GM03348 (cell line): ENCODE results near the gene SYNM.
A peak's percentile ranks its signal among the peaks of the same experiment; 100 is the strongest.
"Not testable (repeated sequence)": the region's sequence is repeated elsewhere in the genome, so short reads cannot be mapped to it uniquely, and the experiment has no call there.

Source experiments
- DNase-seq: peaks from one replicate; pipeline ENCODE4 v3.0.0; 2012; ENCODE audit warnings: low spot score

SYNM gene

DNA sequence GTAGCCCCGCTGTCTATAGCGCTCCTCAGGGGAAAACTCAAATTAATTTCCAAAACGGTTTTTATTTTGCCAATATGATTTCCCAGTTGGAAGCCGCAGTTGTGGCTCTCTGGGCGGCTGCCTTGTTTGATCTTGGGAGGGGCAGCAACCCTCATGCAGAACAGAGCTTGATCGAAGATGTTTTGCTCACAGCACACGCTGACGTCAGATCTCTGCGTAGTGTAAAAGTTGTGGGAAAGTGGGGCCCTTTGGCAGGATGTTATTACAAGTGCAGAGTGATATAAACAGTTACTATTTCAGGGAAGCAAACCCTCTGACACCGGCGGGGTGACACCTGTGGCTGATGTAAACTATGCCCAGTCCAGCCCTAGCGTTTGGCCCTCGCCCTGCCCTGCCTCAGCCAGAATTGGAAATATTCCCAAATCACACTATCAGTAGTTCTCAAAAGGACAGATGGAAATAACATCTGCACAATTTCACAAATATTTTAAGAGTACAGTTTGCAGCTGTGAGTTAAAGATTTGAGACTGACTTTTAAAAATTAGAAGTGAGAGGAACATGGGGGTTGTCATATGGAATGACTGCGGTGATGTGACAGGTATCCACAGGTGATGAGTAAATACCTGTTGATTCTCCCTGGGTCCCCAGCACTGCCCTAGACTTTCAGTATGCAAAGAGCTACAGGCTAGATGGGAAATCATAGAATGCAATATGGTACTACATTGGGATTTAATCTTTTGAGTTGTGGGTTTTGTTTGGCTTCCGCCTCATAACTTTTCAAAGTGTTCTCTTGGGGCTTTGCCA, 1.7 kb downstream of the SYNM start:
- DNase-seq = no peak

DNA sequence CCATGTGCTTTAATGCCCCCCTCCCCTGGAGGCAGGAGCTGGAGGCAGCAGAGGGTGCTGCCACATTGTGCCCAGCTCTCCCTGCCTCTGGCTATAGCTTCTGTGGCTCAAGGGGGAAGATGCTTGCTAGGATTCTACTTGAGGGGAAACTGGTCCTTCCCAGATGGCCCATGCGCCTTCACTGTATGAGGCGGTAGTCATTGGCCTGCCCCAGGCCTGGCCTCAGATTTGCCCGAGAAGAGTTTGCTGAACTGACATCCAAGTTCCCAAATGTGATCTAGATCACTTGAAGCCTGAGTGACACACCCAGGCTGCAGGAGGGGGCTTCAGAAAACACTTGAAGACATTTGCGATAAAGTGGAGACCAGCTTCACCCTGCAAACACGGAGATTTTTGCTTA, 4.1 kb downstream of the SYNM start:
- no peak for DNase-seq

DNA sequence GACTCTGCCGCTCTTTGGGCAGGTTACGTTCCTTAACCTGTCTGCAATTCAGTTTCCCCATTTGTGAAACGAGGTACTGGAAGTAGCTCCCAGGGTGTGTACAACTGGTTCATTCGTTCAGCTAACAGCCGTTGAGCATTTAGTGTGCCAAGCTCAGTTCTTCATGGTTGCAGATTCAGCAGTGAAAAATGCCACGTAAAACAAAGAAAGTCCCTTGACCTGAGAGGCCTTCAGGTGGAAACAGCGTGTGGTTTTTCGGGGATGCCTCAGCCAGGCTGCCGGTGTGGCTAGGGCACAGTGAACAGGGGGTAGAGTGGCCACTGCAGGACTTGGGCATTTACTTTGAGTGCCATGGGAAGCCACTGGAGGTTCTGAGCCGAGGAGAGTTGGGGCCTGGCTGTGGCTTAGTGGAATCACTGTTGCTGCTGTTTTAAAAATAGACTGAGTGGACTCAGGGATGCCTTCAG, 4.7 kb downstream of the SYNM start:
- no peak for DNase-seq

DNA sequence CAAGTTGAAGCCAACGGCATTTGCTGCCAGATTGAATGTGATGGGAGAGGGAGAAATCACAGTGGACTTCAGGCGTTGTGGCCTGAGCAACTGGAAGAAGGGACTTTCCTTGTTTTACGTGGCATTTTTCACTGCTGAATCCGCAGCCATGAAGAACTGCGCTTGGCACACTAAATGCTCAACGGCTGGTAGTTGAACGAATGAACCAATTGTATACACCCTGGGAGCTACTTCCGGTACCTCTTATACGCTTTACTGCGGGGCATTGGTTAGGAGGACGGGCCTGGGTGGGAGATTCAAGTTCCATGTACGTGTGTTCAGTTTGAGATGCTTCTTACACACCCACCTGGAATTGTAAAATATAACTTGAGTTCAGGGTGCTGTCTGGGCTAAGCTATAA, 5.2 kb downstream of the SYNM start:
- no peak for DNase-seq

DNA sequence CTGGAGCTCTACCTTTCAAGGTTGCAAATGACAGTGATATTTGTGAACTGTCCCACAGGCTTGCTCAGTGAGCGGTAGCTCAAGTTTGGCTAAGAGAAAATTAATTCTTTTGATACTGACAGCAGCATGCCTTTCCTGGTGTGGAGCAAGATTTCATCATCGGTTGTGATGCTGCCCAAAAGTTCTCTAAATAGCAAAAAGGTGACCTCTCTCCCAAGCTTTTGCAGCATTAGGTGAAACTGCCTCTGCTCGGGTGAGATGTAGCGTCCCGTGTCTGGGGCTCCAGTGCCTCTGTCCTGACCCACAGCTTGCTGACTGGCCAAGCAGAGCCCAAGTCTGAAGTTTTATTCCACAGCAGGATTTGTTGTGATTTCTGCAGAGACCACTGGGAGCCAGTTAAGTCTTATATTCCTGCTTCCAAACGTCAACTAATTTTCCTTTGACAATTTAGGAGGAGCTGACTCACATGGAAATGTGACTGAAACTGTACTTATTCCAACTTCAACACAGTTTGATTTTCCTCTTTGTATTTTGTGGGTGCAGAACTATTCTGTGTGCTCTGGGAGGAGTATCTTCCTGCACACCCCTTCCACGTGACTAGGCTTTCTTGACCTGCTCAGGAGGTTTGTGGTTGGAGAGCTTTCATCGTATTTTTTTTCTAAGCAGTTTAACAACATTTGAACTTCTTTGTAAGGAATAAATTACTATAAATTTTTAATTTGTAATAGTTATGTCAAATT, 5.9 kb downstream of the SYNM start:
- DNase-seq = peak; percentile 52

DNA sequence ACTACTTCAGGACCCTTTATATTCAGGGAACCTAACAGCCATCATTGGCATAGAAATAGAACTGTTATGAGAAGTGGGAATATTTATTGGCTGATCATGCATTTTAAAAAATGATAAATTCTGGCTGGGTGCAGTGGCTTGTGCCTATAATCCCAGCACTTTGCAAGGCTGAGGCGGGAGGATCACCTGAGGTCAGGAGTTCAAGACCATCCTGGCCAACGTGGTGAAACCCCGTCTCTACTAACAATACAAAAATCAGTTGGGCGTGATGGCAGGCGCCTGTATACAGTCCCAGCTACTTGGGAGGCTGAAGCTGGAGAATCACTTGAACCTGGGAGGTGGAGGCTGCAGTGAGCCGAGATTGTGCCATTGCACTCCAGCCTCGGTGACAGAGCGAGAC, 6.8 kb downstream of the SYNM start:
- DNase-seq = not testable (repeated sequence)

DNA sequence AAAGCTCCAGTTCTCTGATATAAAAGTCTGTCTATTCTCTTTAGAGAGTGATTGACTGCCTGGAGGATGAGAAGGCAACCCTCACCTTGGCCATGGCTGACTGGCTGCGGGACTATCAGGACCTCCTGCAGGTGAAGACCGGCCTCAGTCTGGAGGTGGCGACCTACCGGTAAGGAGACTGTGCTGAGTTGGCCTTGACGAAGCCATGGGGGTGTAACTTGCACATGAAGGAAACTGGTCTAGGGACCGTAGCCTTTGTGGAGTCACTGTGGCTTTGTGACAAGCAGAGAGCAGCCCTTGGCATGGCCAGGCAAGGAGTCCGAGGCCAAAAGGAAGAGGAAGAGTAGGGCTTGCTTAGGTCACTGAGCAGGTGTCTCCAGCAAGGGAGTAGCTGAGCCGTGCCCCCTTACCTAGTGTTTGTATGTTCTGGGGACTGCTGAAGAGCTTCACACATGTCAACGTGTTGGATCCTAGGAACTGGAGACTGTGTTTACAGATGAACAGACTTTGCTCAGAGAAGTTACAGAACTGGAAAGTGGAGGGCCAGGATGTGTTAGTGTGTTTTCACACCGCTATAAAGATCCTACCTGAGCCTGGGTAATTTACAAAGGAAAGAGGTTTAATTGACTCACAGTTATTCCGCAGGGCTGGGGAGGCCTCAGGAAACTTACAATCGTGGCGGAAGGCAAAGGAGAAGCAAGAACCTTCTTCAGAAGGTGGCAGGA, 8.8 kb downstream of the SYNM start:
- no peak for DNase-seq

DNA sequence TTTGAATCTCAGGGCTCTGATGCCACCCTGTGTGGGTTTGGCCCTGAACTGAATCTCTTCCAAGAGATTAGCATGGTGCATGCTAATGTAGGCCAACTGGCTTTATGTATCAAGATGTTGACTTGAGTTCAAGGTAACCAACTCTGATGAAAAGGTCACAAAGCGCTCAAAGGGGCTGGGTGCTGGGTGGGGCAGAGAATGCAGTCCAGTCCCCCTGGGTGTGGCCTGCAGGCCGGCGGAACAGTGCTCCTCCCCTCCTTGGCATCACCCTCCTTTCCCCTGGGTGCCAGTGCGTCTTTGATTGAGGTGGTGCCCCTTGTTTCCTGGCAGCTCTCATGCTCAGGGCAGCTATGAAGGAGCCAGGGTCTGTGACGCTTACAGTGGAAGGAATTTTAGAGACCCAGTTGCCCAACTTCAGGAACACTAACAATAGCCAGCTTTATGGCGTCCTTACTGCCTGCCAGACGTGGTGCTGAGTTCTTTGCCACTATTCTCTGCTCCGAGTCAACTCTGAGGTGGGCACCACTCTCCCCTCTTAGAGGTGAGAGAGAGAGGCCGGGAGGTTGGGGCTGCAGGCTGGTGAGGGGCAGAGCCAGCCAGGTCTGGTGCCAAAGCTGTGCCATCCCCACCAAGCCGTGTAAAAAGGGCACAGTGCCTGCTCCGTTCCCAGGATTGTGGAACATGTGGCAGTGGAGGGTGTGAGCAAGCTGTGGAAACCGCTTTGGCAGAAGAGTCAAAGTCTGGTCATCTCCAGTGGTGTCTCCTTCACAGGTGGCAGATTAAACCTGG, 9.8 kb downstream of the SYNM start:
- DNase-seq = no peak

DNA sequence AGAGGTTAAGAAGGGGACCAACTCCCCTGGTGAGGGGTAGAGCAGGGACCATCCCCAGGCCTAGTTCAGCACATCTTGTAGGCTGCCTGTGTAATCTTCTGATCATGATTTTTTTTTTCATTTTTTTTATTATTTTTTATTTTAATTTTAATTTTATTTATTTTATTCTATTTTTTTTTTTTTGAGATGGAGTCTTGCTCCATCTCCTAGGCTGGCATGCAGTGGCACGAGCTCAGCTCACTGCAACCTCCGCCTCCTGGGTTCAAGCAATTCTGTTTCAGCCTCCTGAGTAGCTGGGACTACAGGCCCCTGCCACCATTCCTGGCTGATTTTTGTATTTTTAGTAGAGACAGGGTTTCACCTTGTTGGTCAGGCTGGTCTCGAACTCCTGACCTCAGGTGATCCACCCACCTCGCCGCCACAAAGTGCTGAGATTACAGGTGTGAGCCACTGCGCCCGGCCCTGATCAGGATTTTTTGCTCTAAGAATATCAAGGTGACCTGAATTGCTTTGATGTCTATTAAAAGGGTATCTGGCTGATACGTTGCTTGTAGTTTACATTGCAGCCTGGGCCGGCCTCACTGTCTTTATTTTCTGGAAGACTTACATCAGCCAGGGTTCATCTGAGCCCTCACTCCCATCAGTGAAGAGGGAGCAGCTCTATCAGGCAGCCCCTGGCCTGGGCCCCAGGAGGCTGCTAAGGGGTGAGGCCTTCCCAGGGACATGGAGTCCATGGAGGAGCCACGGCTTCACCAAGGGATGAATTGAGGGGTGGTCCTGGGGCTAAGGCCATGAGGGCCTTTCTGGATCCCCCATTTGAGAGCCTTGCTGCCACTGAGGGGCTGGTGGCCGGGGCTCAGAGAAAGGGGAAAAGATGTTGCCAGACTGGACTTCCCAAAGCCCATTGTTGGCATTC, 10.7 kb downstream of the SYNM start:
- no peak for DNase-seq

DNA sequence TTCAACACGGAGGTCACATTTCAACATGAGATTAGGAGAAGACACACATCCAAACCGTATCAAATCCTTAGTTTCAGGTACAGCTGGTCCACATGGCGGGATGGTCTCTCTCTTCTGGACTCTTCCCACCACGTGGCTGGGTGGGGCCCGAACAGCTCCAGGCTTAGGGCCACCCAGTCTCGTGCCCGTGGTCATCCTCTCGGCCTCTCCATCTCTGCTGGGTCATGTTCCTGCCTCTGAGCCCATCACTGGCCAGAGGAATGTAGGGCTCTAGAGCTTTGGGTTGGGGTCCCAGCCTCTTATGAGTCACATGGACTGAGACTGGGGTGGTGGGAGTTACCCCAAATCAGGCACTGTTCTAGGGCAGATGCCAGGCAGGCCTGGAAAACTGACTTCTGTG, 12.2 kb downstream of the SYNM start:
- no peak for DNase-seq

DNA sequence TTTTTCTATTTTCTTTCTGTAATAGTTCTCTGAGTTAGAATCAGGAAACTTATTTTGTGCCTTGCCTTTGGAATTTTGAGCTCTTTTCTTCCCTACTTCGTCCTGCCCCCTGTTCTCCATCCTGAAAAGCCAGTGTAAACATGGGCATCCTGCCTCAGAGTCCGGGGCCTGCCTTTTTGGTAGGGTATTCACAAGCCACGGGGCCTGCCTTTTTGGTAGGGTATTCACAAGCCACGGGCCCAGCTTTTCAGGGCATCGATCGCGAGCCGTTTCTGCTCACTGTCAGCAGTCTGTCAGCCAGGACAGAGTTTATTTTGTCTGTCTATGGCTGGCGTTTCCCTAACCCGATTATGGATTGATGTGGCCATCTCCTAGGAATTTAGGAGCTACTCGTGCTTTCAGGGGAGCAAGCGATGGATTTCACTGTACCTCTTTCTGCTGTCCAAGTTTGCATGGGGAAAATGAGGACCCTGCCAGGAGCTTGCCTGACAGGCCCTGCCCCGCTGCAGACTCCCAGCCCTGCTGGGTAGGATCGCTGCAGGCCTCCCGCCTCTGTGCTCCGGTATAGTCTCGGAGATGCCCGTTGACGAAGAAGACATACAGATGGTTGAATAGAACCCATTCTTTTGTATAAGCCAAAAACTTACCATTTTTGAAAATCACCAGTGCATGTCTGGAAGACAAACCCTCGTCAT, 12.8 kb downstream of the SYNM start:
- DNase-seq = no peak

DNA sequence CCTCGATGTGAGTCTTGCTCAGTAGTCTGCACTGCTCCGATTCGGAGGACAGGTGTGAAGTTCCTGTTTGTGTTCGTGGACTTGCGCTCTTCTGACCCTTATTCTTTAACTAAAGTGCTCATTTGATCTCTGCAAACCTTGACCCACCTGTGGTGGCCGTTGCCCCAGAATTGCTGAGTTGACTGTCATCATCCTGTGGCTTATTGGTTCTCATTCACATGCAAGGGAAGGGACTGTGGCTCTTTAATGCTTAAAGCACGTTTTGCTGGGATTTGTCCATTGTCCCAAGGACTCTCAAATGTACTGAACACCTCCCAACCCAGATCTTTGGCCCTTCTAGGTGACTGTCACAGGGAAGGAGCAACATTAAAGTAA, 13.4 kb downstream of the SYNM start:
- no peak for DNase-seq

DNA sequence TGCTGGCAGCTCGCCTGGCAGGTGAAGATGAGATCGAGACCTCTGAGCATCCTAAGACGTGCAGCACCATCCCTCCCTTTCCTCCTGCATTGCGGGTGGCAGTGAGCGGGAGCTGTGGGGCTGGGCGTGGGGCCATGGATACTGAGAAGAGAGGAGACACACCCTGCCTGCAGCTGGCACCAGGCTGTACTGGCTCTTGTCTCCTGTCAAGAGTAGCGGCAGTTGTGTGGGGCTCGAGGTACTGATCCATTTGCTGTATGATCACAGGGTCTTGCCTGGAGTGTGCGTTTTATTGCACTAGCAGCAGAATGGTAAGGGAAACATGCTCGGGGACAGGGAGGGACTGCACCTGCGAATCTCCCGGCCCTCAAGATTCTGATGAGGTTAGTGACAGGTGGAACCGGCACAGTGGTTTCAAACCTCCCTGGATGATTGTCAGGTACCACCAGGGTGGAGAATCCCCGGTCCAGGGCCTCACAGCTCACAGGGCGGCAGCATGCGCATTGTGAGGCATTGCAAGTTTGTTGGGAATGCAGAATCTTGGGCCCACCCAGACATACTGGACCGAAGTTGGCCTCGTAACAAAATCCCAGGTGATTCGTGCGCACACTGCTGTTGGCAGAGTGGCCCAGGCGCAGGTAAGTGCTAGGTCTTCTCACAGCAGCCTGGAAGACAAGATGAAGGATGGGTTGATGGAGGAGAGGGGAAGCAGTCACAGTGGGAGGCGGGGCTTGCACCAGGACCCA, 14.1 kb downstream of the SYNM start:
- DNase-seq = no peak

DNA sequence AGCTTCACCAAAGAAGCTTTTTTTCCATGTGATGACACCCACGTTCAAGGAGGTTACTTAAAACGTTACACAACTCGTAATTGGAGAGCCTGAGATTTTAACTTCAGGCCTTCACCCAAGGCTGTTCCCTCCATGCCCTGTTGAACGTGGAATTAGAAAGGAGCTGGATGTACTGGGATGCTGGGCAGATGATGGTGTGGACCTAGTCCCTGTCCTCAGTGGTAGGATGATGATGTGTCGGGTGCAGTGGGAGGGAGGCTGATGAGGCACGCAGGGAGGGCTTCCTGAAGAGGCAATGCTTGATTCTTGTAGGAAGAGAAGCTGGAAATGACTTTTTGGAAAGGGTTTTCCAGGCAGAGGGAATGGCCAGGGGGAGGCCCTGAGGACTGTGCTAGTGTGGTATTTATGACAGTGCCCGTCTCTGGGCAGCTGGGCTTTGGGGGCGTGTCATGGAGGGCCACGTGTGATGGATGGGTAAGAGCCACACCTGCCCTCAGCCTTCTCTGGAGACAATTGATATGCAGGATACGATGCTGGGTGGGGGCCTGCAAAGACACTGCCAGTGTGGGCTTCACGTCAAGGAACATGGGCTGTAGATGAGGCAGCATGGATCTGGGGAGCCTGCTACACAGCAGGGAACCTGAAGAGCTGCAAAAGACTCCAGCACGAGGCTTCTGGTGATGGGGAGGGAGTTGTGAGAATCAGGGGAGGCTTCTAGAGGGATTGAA, 15.3 kb downstream of the SYNM start:
- DNase-seq = no peak

DNA sequence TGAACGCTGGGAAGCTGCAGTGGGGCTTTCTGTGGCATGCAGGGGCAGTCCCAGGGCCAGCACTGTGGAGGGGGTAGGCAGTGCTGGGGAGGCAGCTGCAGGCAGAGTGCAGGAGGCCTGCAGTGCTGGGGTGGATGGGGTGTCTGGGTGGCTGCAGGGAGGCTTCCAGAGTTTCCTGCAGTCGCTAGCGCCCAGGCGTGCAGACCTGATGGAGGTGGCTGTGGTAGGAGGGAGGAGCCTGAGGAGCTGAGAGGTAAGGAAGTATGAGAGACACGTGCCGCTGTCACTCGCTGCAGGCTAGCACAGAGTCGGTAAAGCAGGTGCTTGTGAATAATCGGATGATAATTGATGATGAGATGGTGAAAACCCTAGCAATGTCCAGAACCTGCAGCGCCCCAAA, 16.3 kb downstream of the SYNM start:
- no peak for DNase-seq

DNA sequence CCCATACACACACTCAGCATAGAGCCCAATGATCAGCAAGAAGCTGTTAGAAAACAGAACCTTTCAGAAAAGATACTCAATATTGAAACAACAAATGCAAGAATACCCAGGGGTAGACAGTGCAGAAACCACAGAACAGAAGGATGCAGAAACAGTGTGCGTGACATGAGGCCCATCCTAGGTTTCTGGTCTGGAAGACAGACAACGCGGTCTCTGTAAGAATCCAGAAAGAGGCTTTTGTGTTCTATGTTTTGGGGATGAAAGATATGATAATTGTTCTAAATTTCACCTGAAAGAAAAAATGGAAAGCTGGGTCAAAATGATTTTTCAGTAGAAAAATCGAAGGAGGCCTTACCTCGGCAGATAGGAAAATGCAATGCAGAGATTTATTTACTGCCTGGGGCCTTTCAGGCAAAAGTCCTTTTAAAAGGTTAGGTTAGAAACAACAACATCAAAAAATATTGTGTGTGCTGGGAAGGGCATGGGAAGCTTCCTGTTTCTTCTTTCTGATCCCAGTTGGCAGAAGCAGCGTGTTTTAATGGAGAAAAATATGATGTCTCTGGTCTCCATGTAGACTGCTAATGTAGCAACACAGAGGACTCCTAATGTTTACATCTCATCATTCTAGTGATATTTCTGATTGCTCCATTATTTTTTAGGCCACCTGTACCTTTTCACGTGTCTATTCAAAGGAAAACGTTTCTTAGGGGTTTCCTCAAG, 17.0 kb downstream of the SYNM start:
- DNase-seq = no peak

DNA sequence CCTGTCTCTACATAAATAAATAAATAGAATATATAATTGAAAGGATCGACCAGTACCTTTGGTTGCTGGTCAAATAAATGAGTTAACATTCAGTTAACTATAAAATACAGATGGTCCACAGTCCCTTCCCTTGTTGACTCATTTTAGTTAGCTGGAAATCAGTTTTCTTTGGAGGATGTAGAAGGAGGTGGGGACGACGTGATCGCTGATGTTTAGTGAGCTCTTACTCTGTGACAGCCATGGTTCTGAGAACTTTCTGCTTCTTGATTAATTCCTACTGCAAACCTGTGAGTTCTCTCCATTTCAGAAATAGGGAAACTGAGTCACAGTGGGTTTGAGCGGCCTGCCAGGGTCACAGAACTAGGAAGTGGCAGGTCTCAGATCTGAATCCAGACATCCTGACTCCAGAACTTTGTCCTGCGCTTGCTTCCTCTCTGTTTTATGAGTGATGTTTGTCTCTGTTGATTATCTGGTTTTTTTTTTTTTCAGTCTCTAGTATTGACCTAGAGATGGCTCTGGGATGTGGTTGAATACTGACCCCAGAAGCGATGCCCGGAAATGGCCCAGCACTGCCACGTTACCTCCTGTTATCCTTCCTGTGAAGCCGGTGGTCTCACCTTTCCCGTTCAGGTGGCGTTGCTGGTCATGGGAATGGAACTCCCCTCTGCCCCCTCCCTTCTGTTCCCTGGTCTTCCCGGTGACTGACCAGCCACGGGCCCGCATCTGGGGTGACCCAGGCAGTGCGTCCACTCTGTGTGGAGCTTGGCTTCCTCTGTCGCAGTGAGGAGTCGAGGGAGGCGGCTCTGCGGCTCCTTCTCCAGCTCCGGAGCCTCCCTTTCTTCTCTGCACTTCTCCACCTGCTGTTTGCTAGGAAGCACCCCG, 18.2 kb downstream of the SYNM start:
- no peak for DNase-seq
